A549 (cell line): ENCODE results near the gene CARS1.

ENCODE experiments used
- BCL3 ChIP-seq: fragments of >200 bp; sonication (Bioruptor Twin); formaldehyde crosslinking; IDR thresholded peaks from 3 replicates; pipeline ENCODE4 v1.6.1; 2016
- BHLHE40 ChIP-seq: IDR thresholded peaks from 2 replicates; pipeline ENCODE4 v1.6.1; 2012; ENCODE audit warnings: low read depth, low read length, inconsistent platforms
- CEBPB ChIP-seq, 2 experiments: fragments of >200 bp in 1 of 2; sonication (Bioruptor Twin) in 1 of 2; formaldehyde crosslinking in 1 of 2; IDR thresholded peaks; 2 replicates each; pipeline ENCODE4 v1.6.1; 2012 to 2016
- EP300 ChIP-seq, 2 experiments: fragments of >200 bp; sonication (Bioruptor Twin); formaldehyde crosslinking; IDR thresholded peaks; 2 replicates in 1 of 2; 3 replicates in 1 of 2; pipeline ENCODE4 v1.6.1; 2016 to 2017
- GATA3 ChIP-seq: IDR thresholded peaks from 2 replicates; pipeline ENCODE4 v1.6.1; 2012; ENCODE audit warnings: borderline replicate concordance
- JUN ChIP-seq, 2 experiments: fragments of >200 bp; sonication (Bioruptor Twin); formaldehyde crosslinking; IDR thresholded peaks; 2 replicates in 1 of 2; 3 replicates in 1 of 2; pipeline ENCODE4 v1.6.1; 2016 to 2017
- POLR2A ChIP-seq: IDR thresholded peaks from 2 replicates; pipeline ENCODE4 v1.6.1; 2012; ENCODE audit warnings: mild to moderate bottlenecking, low read length
- RAD21 ChIP-seq, 2 experiments: fragments of >200 bp in 1 of 2; sonication (Bioruptor Twin) in 1 of 2; formaldehyde crosslinking in 1 of 2; IDR thresholded peaks in 1 of 2; conservative IDR thresholded peaks in 1 of 2; 2 replicates in 1 of 2; 3 replicates in 1 of 2; pipeline ENCODE4 v1.6.1; 2012 to 2018; ENCODE audit warnings: inconsistent platforms in 1 of 2
- RCOR1 ChIP-seq: fragments of 150-350 bp; IDR thresholded peaks from 2 replicates; pipeline ENCODE4 v1.6.1; 2014; ENCODE audit warnings: antibody characterized with exemption, low read length, low read depth
- REST ChIP-seq: fragments of 200-600 bp; sonication (generic); IDR thresholded peaks from 2 replicates; pipeline ENCODE4 v1.6.1; 2016; ENCODE audit warnings: antibody characterized with exemption, mild to moderate bottlenecking, moderate library complexity
- RFX5 ChIP-seq: fragments of 450-650 bp; IDR thresholded peaks from 2 replicates; pipeline ENCODE4 v1.7.1; 2014; ENCODE audit warnings: antibody characterized with exemption, mild to moderate bottlenecking, moderate library complexity
- USF2 ChIP-seq: fragments of 450-650 bp; IDR thresholded peaks from 2 replicates; pipeline ENCODE4 v1.6.1; 2014; ENCODE audit warnings: antibody characterized with exemption
- TF ChIP-seq, protein P1 (sequence below): fragments of >200 bp; sonication (Bioruptor Twin); formaldehyde crosslinking; IDR thresholded peaks from 3 replicates; pipeline ENCODE4 v1.5.1; 2016
- TF ChIP-seq, protein P2 (sequence below): IDR thresholded peaks from 2 replicates; pipeline ENCODE4 v1.6.1; 2012; ENCODE audit warnings: low read depth, borderline replicate concordance

GRCh38 chr11:3022982-3023381 is 34.2 kb downstream of the CARS1 start:
- TF ChIP-seq, protein P1, sequence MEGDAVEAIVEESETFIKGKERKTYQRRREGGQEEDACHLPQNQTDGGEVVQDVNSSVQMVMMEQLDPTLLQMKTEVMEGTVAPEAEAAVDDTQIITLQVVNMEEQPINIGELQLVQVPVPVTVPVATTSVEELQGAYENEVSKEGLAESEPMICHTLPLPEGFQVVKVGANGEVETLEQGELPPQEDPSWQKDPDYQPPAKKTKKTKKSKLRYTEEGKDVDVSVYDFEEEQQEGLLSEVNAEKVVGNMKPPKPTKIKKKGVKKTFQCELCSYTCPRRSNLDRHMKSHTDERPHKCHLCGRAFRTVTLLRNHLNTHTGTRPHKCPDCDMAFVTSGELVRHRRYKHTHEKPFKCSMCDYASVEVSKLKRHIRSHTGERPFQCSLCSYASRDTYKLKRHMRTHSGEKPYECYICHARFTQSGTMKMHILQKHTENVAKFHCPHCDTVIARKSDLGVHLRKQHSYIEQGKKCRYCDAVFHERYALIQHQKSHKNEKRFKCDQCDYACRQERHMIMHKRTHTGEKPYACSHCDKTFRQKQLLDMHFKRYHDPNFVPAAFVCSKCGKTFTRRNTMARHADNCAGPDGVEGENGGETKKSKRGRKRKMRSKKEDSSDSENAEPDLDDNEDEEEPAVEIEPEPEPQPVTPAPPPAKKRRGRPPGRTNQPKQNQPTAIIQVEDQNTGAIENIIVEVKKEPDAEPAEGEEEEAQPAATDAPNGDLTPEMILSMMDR = no peak
- TF ChIP-seq, protein P2, sequence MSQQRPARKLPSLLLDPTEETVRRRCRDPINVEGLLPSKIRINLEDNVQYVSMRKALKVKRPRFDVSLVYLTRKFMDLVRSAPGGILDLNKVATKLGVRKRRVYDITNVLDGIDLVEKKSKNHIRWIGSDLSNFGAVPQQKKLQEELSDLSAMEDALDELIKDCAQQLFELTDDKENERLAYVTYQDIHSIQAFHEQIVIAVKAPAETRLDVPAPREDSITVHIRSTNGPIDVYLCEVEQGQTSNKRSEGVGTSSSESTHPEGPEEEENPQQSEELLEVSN = no peak
- TF ChIP-seq RAD21 (conservative IDR thresholded peaks at IDR 0.05 in 1 of 2, IDR thresholded peaks at IDR 0.05 in 1 of 2) (no peak), RCOR1 (no peak), USF2 (no peak), EP300 (IDR thresholded peaks at IDR 0.05) (no peak), RFX5 (no peak), POLR2A (no peak), GATA3 (no peak), BCL3 (no peak), BHLHE40 (no peak), REST (no peak), CEBPB (IDR thresholded peaks at IDR 0.05) (no peak), JUN (IDR thresholded peaks at IDR 0.05) (no peak)
